Caco-2 (cell line): ENCODE data around the gene BMP7. TPM values are rescaled to one million over a fixed set of nuclear protein-coding genes. Genes with fewer than 3 reads are reported as not detected.
A peak's percentile ranks its signal among the peaks of the same experiment; 100 is the strongest.

ENCODE experiments used
- BruUV-seq: library from RNA; stranded (reverse); fragments of 400-500 nt; replicated peaks from 2 replicates; lab custom pipeline; 2021; lab: Mats Ljungman, UMichigan
- CTCF ChIA-PET: fragments of 300-600 bp; sonication (Branson Sonifier 250); formaldehyde crosslinking; loops from one replicate; lab custom pipeline; 2022; ENCODE audit warnings: antibody characterized with exemption; lab: Charles Lee
- POLR2A ChIA-PET: fragments of 300-600 bp; sonication (Branson Sonifier 250); formaldehyde crosslinking; loops from one replicate; lab custom pipeline; 2022; ENCODE audit warnings: antibody characterized with exemption; lab: Charles Lee
- DNase-seq, 2 experiments: peaks; one replicate each; pipeline versions ENCODE4 v3.0.0 to v3.0.0-alpha.2; 2020 to 2022
- H3K27me3 ChIP-seq: replicated peaks from 2 replicates; pipeline ENCODE4 v1.6.0; 2011; ENCODE audit warnings: low read length; ENCODE audit not compliant: control insufficient read depth, insufficient read depth
- H3K36me3 ChIP-seq: 2 replicates; pipeline ENCODE4 v1.5.1; 2011; ENCODE audit warnings: low read length; ENCODE audit not compliant: control insufficient read depth, insufficient read depth
- H3K4me1 ChIP-seq: fragments of 250-450 bp; sonication (Bioruptor Pico); 2 replicates; pipeline ENCODE4 v1.5.1; 2020; ENCODE audit warnings: mild to moderate bottlenecking
- H3K4me3 ChIP-seq: 2 replicates; pipeline ENCODE4 v1.5.1; 2011; ENCODE audit warnings: low read depth, mild to moderate bottlenecking, control low read depth, low read length
- H3K9me3 ChIP-seq: fragments of 250-450 bp; sonication (Bioruptor Pico); 2 replicates; pipeline ENCODE4 v1.5.1; 2020; ENCODE audit warnings: mild to moderate bottlenecking, moderate library complexity
- H3K27ac Mint-ChIP-seq: one replicate; pipeline ENCODE4 v1.8.0; 2022; ENCODE audit warnings: mixed read lengths; ENCODE audit not compliant: unreplicated experiment
- H3K27me3 Mint-ChIP-seq: one replicate; pipeline ENCODE4 v1.8.0; 2022; ENCODE audit warnings: mixed read lengths; ENCODE audit not compliant: insufficient read depth, unreplicated experiment
- H3K36me3 Mint-ChIP-seq: one replicate; pipeline ENCODE4 v1.8.0; 2022; ENCODE audit warnings: mild to moderate bottlenecking, mixed read lengths; ENCODE audit not compliant: insufficient read depth, unreplicated experiment
- H3K4me1 Mint-ChIP-seq: one replicate; pipeline ENCODE4 v1.8.0; 2022; ENCODE audit warnings: low read depth, mixed read lengths; ENCODE audit not compliant: unreplicated experiment
- H3K4me3 Mint-ChIP-seq: one replicate; pipeline ENCODE4 v1.8.0; 2022; ENCODE audit warnings: mild to moderate bottlenecking, moderate library complexity, mixed read lengths; ENCODE audit not compliant: unreplicated experiment
- H3K9me3 Mint-ChIP-seq: one replicate; pipeline ENCODE4 v1.8.0; 2022; ENCODE audit warnings: mixed read lengths; ENCODE audit not compliant: unreplicated experiment
- CTCF ChIP-seq, 2 experiments: fragments of 200-600 bp in 1 of 2; IDR thresholded peaks; 1 replicate in 1 of 2; 2 replicates in 1 of 2; pipeline versions ENCODE4 v1.5.1 to v1.8.0; 2011 to 2022; ENCODE audit warnings: antibody characterized with exemption in 1 of 2, control low read depth in 1 of 2, inconsistent platforms in 1 of 2, low read depth in 1 of 2, low read length in 1 of 2, mild to moderate bottlenecking in 1 of 2, moderate library complexity in 1 of 2; ENCODE audit not compliant: insufficient read depth in 1 of 2, severe bottlenecking in 1 of 2, unreplicated experiment in 1 of 2
- intact Hi-C: fragments of 100-400 bp; cut with micrococcal nuclease; formaldehyde crosslinking; loops from one replicate; pipeline ENCODE4 v1.10.0; 2022; ENCODE audit not compliant: unreplicated experiment
- total RNA-seq: library from RNA; stranded (reverse); gene quantifications from 2 replicates; pipeline ENCODE4 v1.2.3, GENCODE V29; 2022

Gene BMP7
- total RNA-seq, 1 experiment from 2014 or later: 317 TPM

- Mint-ChIP-seq H3K27me3 (no peaks in the 10 kb centered on the region), H3K27ac (no peak overlapping the region), H3K9me3 (no peaks in the 10 kb centered on the region), H3K4me1 (peaks cover 13% of the 10 kb centered on the region), H3K4me3 (no peak overlapping the region), H3K36me3 (no peaks in the 10 kb centered on the region)
- Histone ChIP-seq H3K4me1 (peaks cover 43% of the 10 kb centered on the region), H3K36me3 (no peaks in the 10 kb centered on the region), H3K9me3 (no peaks in the 10 kb centered on the region), H3K27me3 (no peaks in the 10 kb centered on the region), H3K4me3 (no peak overlapping the region)
- POLR2A ChIA-PET: no interaction called here
- TF ChIP-seq CTCF (IDR thresholded peaks at IDR 0.05; ENCODE audit: insufficient read depth in 1 of 2, low read depth in 1 of 2, low read length in 1 of 2, severe bottlenecking in 1 of 2, unreplicated experiment in 1 of 2): no peak
- BruUV-seq: no TSS peak
- CTCF ChIA-PET: interaction anchor here (2.2 kb wide), 1 partner anchor 20 kb away, joined by 9 read pairs; no protein-coding TSS in a partner anchor
- intact Hi-C loops: no loop called here
- peak in 1 of 2 experiments; percentile 32 for DNase-seq
Measured at GRCh38 chr20:57312138-57312537, 45.7 kb upstream of the BMP7 start.

GRCh38 chr20:57310821-57311514 lies 44.5 kb upstream of the BMP7 start:
- DNase-seq: peak in 1 of 2 experiments; percentile 28
- BruUV-seq: no TSS peak
- H3K27ac Mint-ChIP-seq: no peak overlapping the region
- H3K4me1 Mint-ChIP-seq: peaks cover 23% of the 10 kb centered on the region
- no peaks in the 10 kb centered on the region for H3K36me3 Mint-ChIP-seq
- H3K27me3 ChIP-seq: no peaks in the 10 kb centered on the region
- H3K4me3 ChIP-seq: no peak overlapping the region
- intact Hi-C loops: no loop called here
- TF ChIP-seq CTCF (IDR thresholded peaks at IDR 0.05; ENCODE audit: insufficient read depth in 1 of 2, low read depth in 1 of 2, low read length in 1 of 2, severe bottlenecking in 1 of 2, unreplicated experiment in 1 of 2): peak in 1 of 2 experiments; percentile 9
- H3K4me3 Mint-ChIP-seq: no peak overlapping the region
- ChIA-PET CTCF (interaction anchor here (2.2 kb wide), 1 partner anchor 21 kb away, joined by 9 read pairs; no protein-coding TSS in a partner anchor), POLR2A (no interaction called here)
- H3K9me3 ChIP-seq: no peaks in the 10 kb centered on the region
- H3K36me3 ChIP-seq: no peaks in the 10 kb centered on the region
- H3K4me1 ChIP-seq: peaks cover 53% of the 10 kb centered on the region
- no peaks in the 10 kb centered on the region for H3K9me3 Mint-ChIP-seq
- H3K27me3 Mint-ChIP-seq: no peaks in the 10 kb centered on the region

GRCh38 chr20:57309544-57310115 lies 43.2 kb upstream of the BMP7 start:
- H3K9me3 Mint-ChIP-seq: no peaks in the 10 kb centered on the region
- no peaks in the 10 kb centered on the region for H3K27me3 Mint-ChIP-seq
- H3K36me3 Mint-ChIP-seq: no peaks in the 10 kb centered on the region
- no TSS peak for BruUV-seq
- Histone ChIP-seq H3K27me3 (no peaks in the 10 kb centered on the region), H3K9me3 (no peaks in the 10 kb centered on the region), H3K36me3 (no peaks in the 10 kb centered on the region), H3K4me1 (peaks cover 66% of the 10 kb centered on the region), H3K4me3 (no peak overlapping the region)
- intact Hi-C loops: no loop called here
- no peak overlapping the region for H3K4me3 Mint-ChIP-seq
- DNase-seq: peak in 1 of 2 experiments; percentile 37
- ChIA-PET CTCF (interaction anchor here (0.6 to 2.2 kb wide), 7 partner anchors 8 to 493 kb away, joined by 3 to 11 read pairs (median 3); partner anchors contain the start of gene SPO11), POLR2A (interaction anchor here (0.9 kb wide), 1 partner anchor 17 kb away, joined by 4 read pairs; no protein-coding TSS in a partner anchor)
- peak overlapping the region; percentile 76 for H3K27ac Mint-ChIP-seq
- H3K4me1 Mint-ChIP-seq: peaks cover 30% of the 10 kb centered on the region
- no peak for TF ChIP-seq CTCF (IDR thresholded peaks at IDR 0.05; ENCODE audit: insufficient read depth in 1 of 2, low read depth in 1 of 2, low read length in 1 of 2, severe bottlenecking in 1 of 2, unreplicated experiment in 1 of 2)
